K562 (cell line): ENCODE measurements around the gene OLR1.

Source experiments
- MXI1 ChIP-seq: IDR thresholded peaks from 2 replicates; pipeline ENCODE4 v1.6.1; 2011; ENCODE audit warnings: low read depth, mild to moderate bottlenecking, improper control_type of control experiment, low read length
- POLR2A ChIP-seq: fragments of 450-650 bp; conservative IDR thresholded peaks from 2 replicates; pipeline ENCODE4 v1.6.1; 2016
- POLR2AphosphoS5 ChIP-seq: IDR thresholded peaks from 2 replicates; pipeline ENCODE4 v1.6.1; 2011; ENCODE audit warnings: mild to moderate bottlenecking, low read depth, low read length, moderate library complexity; ENCODE audit not compliant: control insufficient read depth, insufficient read depth

- TF ChIP-seq POLR2A (no peak), POLR2AphosphoS5 (no peak), MXI1 (no peak)
These were observed 50.7 kb downstream of the OLR1 start for GRCh38 chr12:10121278-10121677.
